HL-60 (cell line): ENCODE measurements around the gene ATP6V0D1.

Experiments used
- GABPA ChIP-seq: IDR thresholded peaks from 2 replicates; pipeline ENCODE4 v1.6.1; 2012; ENCODE audit warnings: low read depth
- POLR2AphosphoS5 ChIP-seq: IDR thresholded peaks from 2 replicates; pipeline ENCODE4 v1.6.1; 2012; ENCODE audit warnings: low read depth
- SPI1 ChIP-seq: IDR thresholded peaks from 2 replicates; pipeline ENCODE4 v1.6.1; 2012; ENCODE audit warnings: low read depth, mild to moderate bottlenecking, borderline replicate concordance
- TF ChIP-seq, protein P1 (sequence below): IDR thresholded peaks from one replicate; pipeline ENCODE4 v1.5.1; 2011; ENCODE audit warnings: low read length, control low read depth, inconsistent platforms; ENCODE audit not compliant: insufficient read depth
- TF ChIP-seq, protein P2 (sequence below): IDR thresholded peaks from 2 replicates; pipeline ENCODE4 v1.6.1; 2012; ENCODE audit warnings: low read depth; ENCODE audit not compliant: insufficient replicate concordance

DNA sequence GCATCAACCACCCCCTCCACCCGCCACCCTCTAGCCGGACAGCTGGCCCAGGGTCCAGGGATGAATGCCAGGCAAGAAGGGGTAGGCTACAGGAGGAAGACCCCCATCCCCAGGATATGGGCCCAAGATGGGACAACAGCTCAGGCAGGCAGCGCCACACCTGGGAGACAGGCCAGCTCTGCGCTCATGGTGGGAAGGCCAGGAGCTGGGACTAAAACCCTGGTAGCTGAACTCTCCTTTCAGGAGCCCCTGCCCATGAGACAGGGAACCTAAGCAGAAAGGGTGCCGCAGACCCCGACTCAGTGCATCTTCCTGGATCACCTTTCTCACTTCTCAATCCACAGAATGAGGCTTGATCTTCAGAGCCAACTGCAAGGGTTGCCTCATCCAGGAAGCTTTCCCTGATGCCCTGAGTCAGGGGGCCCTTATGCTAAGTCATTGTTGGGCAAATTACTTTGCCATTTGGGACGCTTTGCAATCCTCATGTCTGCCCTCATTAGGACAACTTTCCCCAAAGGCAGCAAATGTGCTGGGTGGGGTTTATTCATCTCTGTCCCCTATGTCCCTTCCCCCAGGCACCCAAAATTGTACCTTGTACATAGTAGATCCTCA, 73.7 kb downstream of the ATP6V0D1 start:
- TF ChIP-seq, protein P1, sequence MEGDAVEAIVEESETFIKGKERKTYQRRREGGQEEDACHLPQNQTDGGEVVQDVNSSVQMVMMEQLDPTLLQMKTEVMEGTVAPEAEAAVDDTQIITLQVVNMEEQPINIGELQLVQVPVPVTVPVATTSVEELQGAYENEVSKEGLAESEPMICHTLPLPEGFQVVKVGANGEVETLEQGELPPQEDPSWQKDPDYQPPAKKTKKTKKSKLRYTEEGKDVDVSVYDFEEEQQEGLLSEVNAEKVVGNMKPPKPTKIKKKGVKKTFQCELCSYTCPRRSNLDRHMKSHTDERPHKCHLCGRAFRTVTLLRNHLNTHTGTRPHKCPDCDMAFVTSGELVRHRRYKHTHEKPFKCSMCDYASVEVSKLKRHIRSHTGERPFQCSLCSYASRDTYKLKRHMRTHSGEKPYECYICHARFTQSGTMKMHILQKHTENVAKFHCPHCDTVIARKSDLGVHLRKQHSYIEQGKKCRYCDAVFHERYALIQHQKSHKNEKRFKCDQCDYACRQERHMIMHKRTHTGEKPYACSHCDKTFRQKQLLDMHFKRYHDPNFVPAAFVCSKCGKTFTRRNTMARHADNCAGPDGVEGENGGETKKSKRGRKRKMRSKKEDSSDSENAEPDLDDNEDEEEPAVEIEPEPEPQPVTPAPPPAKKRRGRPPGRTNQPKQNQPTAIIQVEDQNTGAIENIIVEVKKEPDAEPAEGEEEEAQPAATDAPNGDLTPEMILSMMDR, result no peak
- TF ChIP-seq SPI1, result no peak
- TF ChIP-seq POLR2AphosphoS5, result no peak
- TF ChIP-seq GABPA, result no peak
- TF ChIP-seq, protein P2, sequence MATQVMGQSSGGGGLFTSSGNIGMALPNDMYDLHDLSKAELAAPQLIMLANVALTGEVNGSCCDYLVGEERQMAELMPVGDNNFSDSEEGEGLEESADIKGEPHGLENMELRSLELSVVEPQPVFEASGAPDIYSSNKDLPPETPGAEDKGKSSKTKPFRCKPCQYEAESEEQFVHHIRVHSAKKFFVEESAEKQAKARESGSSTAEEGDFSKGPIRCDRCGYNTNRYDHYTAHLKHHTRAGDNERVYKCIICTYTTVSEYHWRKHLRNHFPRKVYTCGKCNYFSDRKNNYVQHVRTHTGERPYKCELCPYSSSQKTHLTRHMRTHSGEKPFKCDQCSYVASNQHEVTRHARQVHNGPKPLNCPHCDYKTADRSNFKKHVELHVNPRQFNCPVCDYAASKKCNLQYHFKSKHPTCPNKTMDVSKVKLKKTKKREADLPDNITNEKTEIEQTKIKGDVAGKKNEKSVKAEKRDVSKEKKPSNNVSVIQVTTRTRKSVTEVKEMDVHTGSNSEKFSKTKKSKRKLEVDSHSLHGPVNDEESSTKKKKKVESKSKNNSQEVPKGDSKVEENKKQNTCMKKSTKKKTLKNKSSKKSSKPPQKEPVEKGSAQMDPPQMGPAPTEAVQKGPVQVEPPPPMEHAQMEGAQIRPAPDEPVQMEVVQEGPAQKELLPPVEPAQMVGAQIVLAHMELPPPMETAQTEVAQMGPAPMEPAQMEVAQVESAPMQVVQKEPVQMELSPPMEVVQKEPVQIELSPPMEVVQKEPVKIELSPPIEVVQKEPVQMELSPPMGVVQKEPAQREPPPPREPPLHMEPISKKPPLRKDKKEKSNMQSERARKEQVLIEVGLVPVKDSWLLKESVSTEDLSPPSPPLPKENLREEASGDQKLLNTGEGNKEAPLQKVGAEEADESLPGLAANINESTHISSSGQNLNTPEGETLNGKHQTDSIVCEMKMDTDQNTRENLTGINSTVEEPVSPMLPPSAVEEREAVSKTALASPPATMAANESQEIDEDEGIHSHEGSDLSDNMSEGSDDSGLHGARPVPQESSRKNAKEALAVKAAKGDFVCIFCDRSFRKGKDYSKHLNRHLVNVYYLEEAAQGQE, result no peak
